KG1 (cell line): Measurements from ENCODE around the gene CLSTN2.

Experiments used
- DNase-seq: peaks from one replicate; lab custom pipeline; 2025; lab: John Stamatoyannopoulos, UW

Gene CLSTN2

GRCh38 chr3:140384028-140384771 lies 449.2 kb downstream of the CLSTN2 start:
- DNase-seq, result no peak

- DNase-seq, result no peak
Measured at GRCh38 chr3:140384876-140385275, 449.9 kb downstream of the CLSTN2 start.

GRCh38 chr3:140386357-140387100 lies 451.5 kb downstream of the CLSTN2 start:
- DNase-seq, result no peak

GRCh38 chr3:140387244-140387643 lies 452.3 kb downstream of the CLSTN2 start:
- no peak for DNase-seq

GRCh38 chr3:140388202-140388922 lies 453.4 kb downstream of the CLSTN2 start:
- DNase-seq, result no peak

GRCh38 chr3:140391061-140391460 lies 456.1 kb downstream of the CLSTN2 start:
- no peak for DNase-seq

- DNase-seq, result no peak
Measured at GRCh38 chr3:140394488-140395133, 459.6 kb downstream of the CLSTN2 start.

GRCh38 chr3:140395134-140396075 lies 460.4 kb downstream of the CLSTN2 start:
- DNase-seq, result no peak

- DNase-seq, result no peak
Measured at GRCh38 chr3:140396110-140396509, 461.1 kb downstream of the CLSTN2 start.

GRCh38 chr3:140397847-140398246 lies 462.9 kb downstream of the CLSTN2 start:
- DNase-seq, result no peak

GRCh38 chr3:140398387-140398786 lies 463.4 kb downstream of the CLSTN2 start:
- no peak for DNase-seq

- no peak for DNase-seq
Measured at GRCh38 chr3:140399871-140400270, 464.9 kb downstream of the CLSTN2 start.

- no peak for DNase-seq
Measured at GRCh38 chr3:140403079-140403478, 468.1 kb downstream of the CLSTN2 start.

- no peak for DNase-seq
Measured at GRCh38 chr3:140403608-140404007, 468.6 kb downstream of the CLSTN2 start.

- DNase-seq, result no peak
Measured at GRCh38 chr3:140406655-140407054, 471.7 kb downstream of the CLSTN2 start.

- no peak for DNase-seq
Measured at GRCh38 chr3:140408252-140408651, 473.3 kb downstream of the CLSTN2 start.

GRCh38 chr3:140416666-140417065 lies 481.7 kb downstream of the CLSTN2 start:
- DNase-seq, result no peak

- no peak for DNase-seq
Measured at GRCh38 chr3:140420621-140421357, 485.8 kb downstream of the CLSTN2 start.

GRCh38 chr3:140421884-140422283 lies 486.9 kb downstream of the CLSTN2 start:
- no peak for DNase-seq

GRCh38 chr3:140423146-140423545 lies 488.2 kb downstream of the CLSTN2 start:
- no peak for DNase-seq
